HG02798 (cell line): Measurements from ENCODE around the gene RAB11FIP3.
A peak's percentile ranks its signal among the peaks of the same experiment; 100 is the strongest.

ENCODE experiments used
- ATAC-seq: cut with Tn5 transposase; IDR thresholded peaks from one replicate; pipeline ENCODE4 v1.9.1; 2021; ENCODE audit warnings: mild to moderate bottlenecking; ENCODE audit not compliant: unreplicated experiment, poor library complexity

Gene RAB11FIP3

GRCh38 chr16:528111-529011 lies 102.9 kb downstream of the RAB11FIP3 start:
- peak; percentile 4 for ATAC-seq

GRCh38 chr16:529012-529575 lies 103.6 kb downstream of the RAB11FIP3 start:
- no peak for ATAC-seq

DNA sequence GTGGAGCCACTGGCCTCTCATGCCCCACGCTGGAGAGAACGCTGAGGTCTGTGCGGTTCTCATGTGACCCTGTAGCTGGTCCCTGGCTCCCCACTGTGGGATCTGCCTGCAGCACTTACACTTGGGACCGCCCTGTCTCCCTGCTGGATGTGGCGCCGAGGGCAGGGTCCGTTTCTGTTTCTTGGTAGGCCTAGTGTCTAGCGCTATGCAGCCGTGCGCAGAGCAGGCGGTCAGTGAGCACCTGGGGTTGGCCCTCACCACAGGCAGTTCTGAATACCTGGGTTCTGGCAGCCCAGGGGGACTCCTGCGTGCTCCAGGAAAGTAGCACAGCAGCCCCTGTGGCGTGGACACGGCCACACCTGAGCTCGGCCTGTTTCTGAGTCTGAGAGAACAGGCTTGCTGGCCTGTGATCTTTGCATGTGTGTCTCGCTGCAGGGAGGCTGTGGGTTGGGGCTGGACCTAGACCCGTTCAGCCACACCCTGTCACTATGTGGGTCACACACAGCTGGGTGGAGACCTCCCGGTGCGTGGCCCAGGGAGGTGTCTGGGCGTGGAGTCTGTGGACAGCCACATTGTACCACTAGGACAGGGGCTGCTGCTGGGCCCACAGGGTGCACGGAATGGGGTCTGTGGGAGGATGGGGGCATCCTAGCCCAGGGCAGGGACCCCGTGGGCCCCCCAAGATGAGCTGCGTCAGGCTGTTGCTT lies 104.8 kb downstream of the RAB11FIP3 start:
- no peak for ATAC-seq

DNA sequence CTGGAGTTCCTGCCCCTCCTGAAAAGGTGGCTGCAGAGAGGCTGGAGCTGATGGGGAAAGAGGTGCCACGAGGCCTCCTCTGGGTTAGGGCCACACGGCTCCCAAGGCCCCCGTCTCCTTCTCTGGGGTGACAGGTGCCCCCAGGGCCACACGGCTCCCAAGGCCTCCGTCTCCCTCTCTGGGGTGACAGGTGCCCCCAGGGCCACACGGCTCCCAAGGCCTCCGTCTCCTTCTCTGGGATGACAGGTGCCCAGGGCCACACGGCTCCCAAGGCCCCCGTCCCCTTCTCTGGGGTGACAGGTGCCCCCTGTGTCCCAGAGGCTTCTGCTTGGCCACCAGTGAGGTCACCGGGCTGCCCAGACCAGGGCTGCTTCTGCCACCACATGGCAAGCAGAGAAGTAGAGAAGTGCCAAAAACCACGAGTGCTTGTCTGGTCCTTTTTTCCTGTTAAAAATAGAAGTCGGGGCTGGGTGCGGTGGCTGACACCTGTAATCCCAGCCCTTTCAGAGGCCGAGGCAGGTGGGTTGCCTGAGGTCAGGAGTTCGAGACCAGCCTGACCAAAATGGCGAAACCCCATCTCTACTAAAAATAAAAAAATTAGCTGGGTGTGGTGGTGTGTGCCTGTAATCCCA lies 106.2 kb downstream of the RAB11FIP3 start:
- ATAC-seq: no peak

- ATAC-seq: no peak
Measured at GRCh38 chr16:533391-534123, 108.1 kb downstream of the RAB11FIP3 start.

GRCh38 chr16:534135-534534 lies 108.7 kb downstream of the RAB11FIP3 start:
- no peak for ATAC-seq

DNA sequence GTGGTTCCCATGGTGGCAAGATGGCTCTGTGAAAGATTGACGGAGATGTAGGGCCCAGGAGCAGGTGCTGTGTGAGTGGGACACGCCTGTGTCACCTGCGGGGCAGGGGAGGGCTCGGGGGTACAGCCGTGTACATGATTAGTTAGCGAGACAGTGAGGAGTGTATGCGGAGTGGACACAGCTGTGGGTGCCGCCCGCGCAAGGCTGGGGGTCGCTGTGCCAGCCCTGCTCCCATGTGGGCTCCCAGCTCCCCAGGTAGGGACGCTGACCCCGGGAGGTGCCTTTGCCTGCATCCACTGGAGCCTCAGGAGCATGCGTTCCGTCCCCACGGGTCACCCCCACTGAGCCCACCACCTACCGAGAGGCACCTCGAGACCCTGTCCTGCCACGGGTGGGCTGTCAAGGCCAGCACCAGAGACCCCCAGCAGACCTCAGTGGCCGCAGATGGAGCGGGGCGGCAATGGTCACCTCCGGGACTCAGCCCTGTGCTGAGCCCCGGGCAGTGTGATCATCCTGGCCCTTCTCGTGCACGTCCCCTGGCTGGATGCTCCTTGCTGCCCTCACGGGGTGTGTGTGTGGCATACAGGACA lies 109.5 kb downstream of the RAB11FIP3 start:
- no peak for ATAC-seq

GRCh38 chr16:535446-536405 lies 110.3 kb downstream of the RAB11FIP3 start:
- no peak for ATAC-seq

DNA sequence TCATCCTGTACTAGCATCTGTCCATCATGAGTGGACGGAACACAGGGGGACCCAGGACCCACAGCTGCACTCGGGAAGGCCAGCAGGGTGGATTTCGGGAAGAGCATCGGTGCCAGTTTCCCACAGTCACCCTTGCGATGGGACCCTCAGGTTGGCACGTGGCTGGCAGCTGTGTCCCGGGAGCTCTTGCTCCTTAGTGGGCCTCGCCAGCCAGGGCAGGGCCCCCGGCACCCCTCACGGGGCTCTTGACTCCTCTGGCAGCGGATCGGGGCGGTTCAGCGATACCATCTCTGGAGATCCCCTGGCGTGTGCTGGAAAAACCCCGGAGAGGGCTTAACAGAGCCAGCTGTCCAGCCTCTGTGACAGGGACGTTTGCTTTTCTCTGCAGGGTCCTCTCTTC lies 111.3 kb downstream of the RAB11FIP3 start:
- ATAC-seq: no peak

DNA sequence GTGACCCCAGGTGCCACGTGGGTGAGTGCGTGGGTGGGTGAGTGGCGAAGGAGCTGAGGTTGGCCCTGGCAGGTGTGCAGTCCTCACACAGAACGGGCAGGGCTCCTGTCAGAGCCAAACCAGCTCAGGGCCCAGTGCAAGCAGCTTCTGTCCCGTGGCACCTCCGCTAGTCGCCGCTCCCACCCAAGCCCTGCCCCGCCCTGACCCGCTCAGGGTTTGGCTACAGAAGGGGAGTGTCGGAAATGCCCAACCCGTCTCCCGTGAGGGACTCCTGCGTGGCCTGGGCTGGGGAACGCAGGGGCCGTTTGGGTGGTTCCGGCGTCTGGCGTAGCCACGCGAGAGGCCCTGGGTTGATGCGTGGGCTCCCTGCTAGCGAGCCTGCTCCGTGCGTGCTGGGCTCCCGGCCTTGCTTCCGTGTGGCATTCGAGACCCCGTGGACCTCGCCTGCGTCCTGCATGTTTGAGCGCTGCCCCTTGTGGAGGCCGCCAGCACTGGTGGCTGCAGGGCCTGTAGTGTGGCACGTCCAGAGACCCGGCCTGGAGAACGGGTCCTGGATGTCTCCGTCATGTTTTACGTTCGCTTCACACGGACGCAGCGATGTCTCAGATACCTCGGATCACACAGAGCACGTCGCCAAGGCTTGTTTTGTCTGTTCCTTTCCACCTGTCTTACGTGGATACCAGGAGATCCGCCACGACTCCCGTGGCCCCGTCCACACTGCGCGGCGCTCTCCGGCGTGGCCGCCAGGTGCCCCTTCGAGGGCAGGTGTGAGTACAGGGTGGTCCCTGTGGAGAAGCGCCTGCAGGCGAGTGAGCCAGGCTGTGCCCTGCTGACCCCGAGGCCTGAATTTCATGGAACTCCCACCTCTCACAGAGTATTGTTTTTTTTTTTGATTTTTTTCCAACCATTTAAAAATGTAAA lies 112.2 kb downstream of the RAB11FIP3 start:
- ATAC-seq: no peak

DNA sequence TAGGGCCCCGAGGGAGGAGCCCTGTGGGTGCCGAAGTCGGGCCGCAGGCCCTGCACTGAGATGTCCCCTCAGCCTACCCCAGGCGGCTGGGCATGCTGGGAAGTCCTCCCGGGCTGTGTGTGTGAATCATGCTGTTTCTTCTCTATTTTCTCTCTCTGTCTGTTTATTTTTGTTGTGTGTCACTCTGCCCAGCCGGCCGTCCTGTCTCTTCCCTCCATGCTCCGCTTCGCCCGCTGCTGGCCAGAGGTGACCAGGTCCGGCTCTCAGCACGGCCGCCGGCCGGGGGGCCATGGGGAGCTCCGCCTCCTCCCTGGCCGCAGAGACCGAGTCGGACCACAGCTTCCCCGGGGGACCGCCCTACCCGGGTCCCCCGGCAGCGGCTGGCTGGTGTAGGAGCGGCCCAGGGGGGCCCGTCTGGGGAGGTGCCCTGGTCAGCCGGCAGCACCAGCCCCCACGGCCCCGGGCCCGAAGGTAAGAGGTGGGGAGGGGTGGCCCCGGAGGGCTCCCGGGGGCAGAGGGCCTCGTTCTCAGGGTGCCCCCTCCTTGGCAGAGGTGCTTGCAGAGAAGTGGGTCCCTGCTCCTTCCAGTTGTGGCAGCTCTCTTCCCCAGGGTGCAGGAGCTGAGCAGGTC lies 114.6 kb downstream of the RAB11FIP3 start:
- no peak for ATAC-seq

DNA sequence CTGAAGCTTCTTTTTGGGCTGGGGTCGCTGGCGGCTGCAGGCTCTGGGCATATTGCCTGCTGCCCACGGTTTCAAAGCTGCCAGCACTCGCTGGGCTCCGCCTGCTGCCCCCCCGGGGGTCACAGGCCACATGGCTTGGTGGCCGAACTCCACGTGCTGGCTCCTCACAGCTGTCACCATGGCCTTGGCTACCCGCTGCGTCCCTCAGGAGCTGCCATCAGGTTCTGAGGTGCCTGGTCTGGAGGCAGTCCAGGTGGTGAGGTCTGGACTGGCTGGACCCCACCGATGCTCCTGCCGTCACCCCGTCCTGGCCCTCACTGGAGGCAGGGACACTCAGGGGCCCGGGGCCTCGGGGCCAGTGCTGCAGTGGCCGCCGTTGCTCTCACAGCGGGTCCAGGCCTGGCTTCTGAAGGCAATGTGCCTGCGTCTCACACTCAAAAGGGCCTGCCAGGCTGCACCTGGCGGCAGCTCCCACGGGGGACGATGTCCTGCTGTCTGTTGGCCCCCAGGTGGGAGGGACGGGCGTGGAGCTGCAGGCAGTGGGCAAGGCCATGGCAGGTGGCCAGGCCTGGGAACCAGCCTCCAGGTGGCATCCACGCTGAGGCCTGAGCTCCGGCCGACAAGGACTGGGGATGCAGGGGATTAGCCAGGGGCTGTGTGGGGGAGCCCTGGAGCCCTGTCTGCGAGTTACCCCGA lies 115.3 kb downstream of the RAB11FIP3 start:
- ATAC-seq: no peak

GRCh38 chr16:543301-544164 lies 118.1 kb downstream of the RAB11FIP3 start:
- ATAC-seq: no peak

- ATAC-seq: no peak
Measured at GRCh38 chr16:544517-544916, 119.1 kb downstream of the RAB11FIP3 start.

DNA sequence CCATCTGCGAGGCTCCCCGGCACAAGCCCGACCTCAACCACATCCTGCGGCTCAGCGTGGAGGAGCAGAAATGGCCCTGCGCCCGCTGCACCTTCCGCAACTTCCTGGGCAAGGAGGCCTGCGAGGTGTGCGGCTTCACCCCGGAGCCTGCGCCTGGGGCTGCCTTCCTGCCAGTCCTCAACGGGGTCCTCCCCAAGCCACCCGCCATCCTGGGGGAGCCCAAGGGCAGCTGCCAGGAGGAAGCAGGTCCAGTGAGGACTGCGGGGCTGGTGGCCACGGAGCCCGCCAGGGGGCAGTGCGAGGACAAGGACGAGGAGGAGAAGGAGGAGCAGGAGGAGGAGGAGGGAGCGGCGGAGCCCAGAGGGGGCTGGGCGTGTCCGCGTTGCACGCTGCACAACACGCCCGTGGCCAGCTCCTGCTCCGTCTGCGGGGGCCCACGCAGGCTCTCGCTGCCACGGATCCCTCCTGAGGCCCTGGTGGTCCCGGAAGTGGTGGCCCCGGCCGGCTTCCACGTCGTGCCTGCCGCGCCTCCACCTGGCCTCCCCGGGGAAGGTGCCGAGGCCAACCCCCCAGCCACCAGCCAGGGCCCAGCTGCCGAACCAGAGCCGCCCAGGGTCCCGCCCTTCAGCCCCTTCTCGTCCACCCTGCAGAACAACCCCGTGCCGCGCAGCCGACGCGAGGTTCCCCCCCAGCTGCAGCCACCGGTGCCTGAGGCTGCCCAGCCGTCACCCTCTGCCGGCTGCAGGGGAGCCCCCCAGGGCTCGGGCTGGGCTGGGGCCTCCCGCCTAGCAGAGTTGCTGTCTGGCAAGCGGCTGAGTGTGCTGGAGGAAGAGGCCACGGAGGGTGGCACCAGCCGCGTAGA lies 121.7 kb downstream of the RAB11FIP3 start:
- ATAC-seq: no peak
